GM12875 (cell line): ENCODE data around the gene QSER1.
"Not testable (repeated sequence)": the region's sequence is repeated elsewhere in the genome, so short reads cannot be mapped to it uniquely, and the experiment has no call there.

Source experiments
- H3K4me3 ChIP-seq: one replicate; pipeline ENCODE4 v1.5.1; 2011; ENCODE audit warnings: low read depth, low read length, control low read depth
- CTCF ChIP-seq: IDR thresholded peaks from 2 replicates; pipeline ENCODE4 v1.5.1; 2011; ENCODE audit warnings: low read depth, mild to moderate bottlenecking, control low read depth, inconsistent platforms, low read length, moderate library complexity, borderline replicate concordance; ENCODE audit not compliant: insufficient read depth

The QSER1 gene

GRCh38 chr11:32968541-32968940 is 75.9 kb downstream of the QSER1 start:
- H3K4me3 ChIP-seq = no peak overlapping the region
- no peak for TF ChIP-seq CTCF

GRCh38 chr11:32972233-32972632 is 79.6 kb downstream of the QSER1 start:
- H3K4me3 ChIP-seq = not testable (repeated sequence)

- TF ChIP-seq CTCF = no peak
Measured at GRCh38 chr11:32972781-32973180, 80.2 kb downstream of the QSER1 start.

GRCh38 chr11:32982626-32983025 is 90.0 kb downstream of the QSER1 start:
- H3K4me3 ChIP-seq = no peak overlapping the region
- TF ChIP-seq CTCF = no peak

More at GRCh38 chr11:32972781-32973180, 80.2 kb downstream of the QSER1 start:
- no peak overlapping the region for H3K4me3 ChIP-seq

GRCh38 chr11:32983506-32983905 is 90.9 kb downstream of the QSER1 start:
- H3K4me3 ChIP-seq = no peak overlapping the region
- no peak for TF ChIP-seq CTCF

- TF ChIP-seq CTCF = no peak
- H3K4me3 ChIP-seq = no peak overlapping the region
Measured at GRCh38 chr11:32985600-32985999, 93.0 kb downstream of the QSER1 start.

GRCh38 chr11:32987851-32988250 is 95.2 kb downstream of the QSER1 start:
- no peak overlapping the region for H3K4me3 ChIP-seq
- no peak for TF ChIP-seq CTCF

GRCh38 chr11:32990481-32990880 is 97.9 kb downstream of the QSER1 start:
- TF ChIP-seq CTCF = no peak
- no peak overlapping the region for H3K4me3 ChIP-seq
